ENCODE data around the gene CGGBP1. TPM values are rescaled to one million over a fixed set of nuclear protein-coding genes. Genes with fewer than 3 reads are reported as not detected.

Gene CGGBP1
- total and polyA plus RNA-seq, 2 donors (not counting 3 experiments of a cell fraction or from before 2014, with no cell fraction given), result 33.1 to 69.7 TPM

DNA sequence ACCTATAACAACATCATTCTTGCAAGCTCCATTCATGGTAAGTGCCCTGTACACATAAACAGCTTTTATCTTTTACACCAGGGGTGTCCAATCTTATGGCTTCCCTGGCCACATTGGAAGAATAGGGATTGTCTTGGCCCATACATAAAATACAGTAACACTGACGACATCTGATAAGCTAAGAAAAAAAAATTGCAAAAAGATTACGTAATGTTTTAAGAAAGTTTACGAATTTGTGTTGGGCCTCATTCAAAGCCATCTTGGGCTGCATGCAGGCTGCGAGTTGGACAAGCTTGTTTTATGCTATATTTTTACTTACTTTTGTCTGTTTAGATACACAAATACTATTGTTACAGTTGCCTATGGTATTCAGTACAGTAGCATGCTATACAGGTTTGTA lies 31.9 kb upstream of the CGGBP1 start:
- no TSS peak for BruUV-seq (replicated peaks)
- Histone ChIP-seq H3K4me3 (replicated peaks in 1 of 3; ENCODE audit: insufficient read depth in 1 of 3, low read depth in 1 of 3, low read length in 3 of 3) (no peak overlapping the region), H3K9me3 (replicated peaks; ENCODE audit: control insufficient read depth, insufficient read depth, low read length) (no peaks in the 10 kb centered on the region), H3K9ac (replicated peaks; ENCODE audit: extremely low read depth, insufficient read depth, low read length) (no peak overlapping the region), H3K4me1 (ENCODE audit: control insufficient read depth, extremely low read depth, insufficient read depth, low read length) (no peaks in the 10 kb centered on the region), H3K36me3 (ENCODE audit: control insufficient read depth in 2 of 2, extremely low read depth in 1 of 2, insufficient read depth in 2 of 2, low read length in 2 of 2) (no peaks in the 10 kb centered on the region), H2AFZ (ENCODE audit: low read depth, low read length) (no peak overlapping the region), H3K27me3 (ENCODE audit: control insufficient read depth in 2 of 2, insufficient read depth in 2 of 2, low read length in 2 of 2) (no peaks in the 10 kb centered on the region), H4K20me1 (replicated peaks; ENCODE audit: control insufficient read depth, extremely low read depth, insufficient read depth, low read length) (no peaks in the 10 kb centered on the region), H3K4me2 (ENCODE audit: insufficient read depth, low read length) (no peak overlapping the region), H3K27ac (ENCODE audit: insufficient read depth, low read depth, low read length) (no peak overlapping the region), H3K79me2 (ENCODE audit: control insufficient read depth, insufficient read depth, low read length) (peaks cover 26% of the 10 kb centered on the region), H3K9me1 (replicated peaks; ENCODE audit: control insufficient read depth, extremely low read depth, insufficient read depth, low read length) (no peaks in the 10 kb centered on the region)
- peak; percentile 42 for FAIRE-seq
- dilution Hi-C loops (cut with MboI; ENCODE audit: extremely low pct_ligation_motif_present, low sequenced_read_pairs) (no loop called here), intact Hi-C loops (cut with micrococcal nuclease) (no loop called here)
- DNase-seq (ENCODE audit: low read depth, low spot score), result no peak
- ChIA-PET CTCF (interaction anchor here (6.4 kb wide), 1 partner anchor 22 kb away, joined by 33 read pairs; no protein-coding TSS in a partner anchor), POLR2A (no interaction called here)
- TF ChIP-seq, protein P1, sequence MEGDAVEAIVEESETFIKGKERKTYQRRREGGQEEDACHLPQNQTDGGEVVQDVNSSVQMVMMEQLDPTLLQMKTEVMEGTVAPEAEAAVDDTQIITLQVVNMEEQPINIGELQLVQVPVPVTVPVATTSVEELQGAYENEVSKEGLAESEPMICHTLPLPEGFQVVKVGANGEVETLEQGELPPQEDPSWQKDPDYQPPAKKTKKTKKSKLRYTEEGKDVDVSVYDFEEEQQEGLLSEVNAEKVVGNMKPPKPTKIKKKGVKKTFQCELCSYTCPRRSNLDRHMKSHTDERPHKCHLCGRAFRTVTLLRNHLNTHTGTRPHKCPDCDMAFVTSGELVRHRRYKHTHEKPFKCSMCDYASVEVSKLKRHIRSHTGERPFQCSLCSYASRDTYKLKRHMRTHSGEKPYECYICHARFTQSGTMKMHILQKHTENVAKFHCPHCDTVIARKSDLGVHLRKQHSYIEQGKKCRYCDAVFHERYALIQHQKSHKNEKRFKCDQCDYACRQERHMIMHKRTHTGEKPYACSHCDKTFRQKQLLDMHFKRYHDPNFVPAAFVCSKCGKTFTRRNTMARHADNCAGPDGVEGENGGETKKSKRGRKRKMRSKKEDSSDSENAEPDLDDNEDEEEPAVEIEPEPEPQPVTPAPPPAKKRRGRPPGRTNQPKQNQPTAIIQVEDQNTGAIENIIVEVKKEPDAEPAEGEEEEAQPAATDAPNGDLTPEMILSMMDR (IDR thresholded peaks at IDR 0.05; ENCODE audit: extremely low read depth in 1 of 2, insufficient read depth in 1 of 2, low read depth in 1 of 2, low read length in 2 of 2), result no peak
- no peak for TF ChIP-seq FOS (IDR thresholded peaks at IDR 0.05; ENCODE audit: borderline replicate concordance, insufficient read depth, low read length)
- TF ChIP-seq, protein P2, sequence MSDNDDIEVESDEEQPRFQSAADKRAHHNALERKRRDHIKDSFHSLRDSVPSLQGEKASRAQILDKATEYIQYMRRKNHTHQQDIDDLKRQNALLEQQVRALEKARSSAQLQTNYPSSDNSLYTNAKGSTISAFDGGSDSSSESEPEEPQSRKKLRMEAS (IDR thresholded peaks at IDR 0.05; ENCODE audit: insufficient read depth, insufficient read length), result no peak
- no peak for TF ChIP-seq JUN (IDR thresholded peaks at IDR 0.05; ENCODE audit: borderline replicate concordance, insufficient read depth, insufficient read length, low read depth)
- TF ChIP-seq EZH2 (IDR thresholded peaks at IDR 0.05; ENCODE audit: borderline replicate concordance, low read depth, low read length, severe bottlenecking), result no peak
- no peak for TF ChIP-seq GATA2 (IDR thresholded peaks at IDR 0.05; ENCODE audit: insufficient read depth, insufficient read length, low read depth, low read length)
- no peak for TF ChIP-seq POLR2A (IDR thresholded peaks at IDR 0.05; ENCODE audit: low read depth, low read length)
- TF ChIP-seq MYC (IDR thresholded peaks at IDR 0.05; ENCODE audit: low read depth, low read length), result no peak
- TF ChIP-seq POLR2AphosphoS5 (IDR thresholded peaks at IDR 0.05; ENCODE audit: insufficient read depth, low read depth, low read length), result no peak

All from endothelial cell of umbilical vein (primary cell).